Loucy (cell line): ENCODE measurements around the gene RPL38.

Experiments
- CTCF ChIP-seq: fragments of 200-600 bp; sonication (generic); conservative IDR thresholded peaks from 2 replicates; pipeline ENCODE4 v1.5.1; 2014; ENCODE audit warnings: mild to moderate bottlenecking, antibody characterized with exemption, low read length
- EZH2phosphoT487 ChIP-seq: fragments of 200-600 bp; IDR thresholded peaks from 2 replicates; pipeline ENCODE4 v1.6.1; 2018; ENCODE audit warnings: antibody characterized with exemption, mild to moderate bottlenecking, moderate library complexity, borderline replicate concordance

GRCh38 chr17:74234486-74234885 is 31.0 kb downstream of the RPL38 start:
- no peak for TF ChIP-seq EZH2phosphoT487
- TF ChIP-seq CTCF: no peak
